Glutamatergic neuron (in vitro differentiated cells): ENCODE data around the gene RASL11A. TPM values are rescaled to one million over a fixed set of nuclear protein-coding genes. Genes with fewer than 3 reads are reported as not detected.

Source experiments
- DNase-seq: peaks from one replicate; pipeline ENCODE4 v3.0.0; 2022
- H3K27ac Mint-ChIP-seq: one replicate; pipeline ENCODE4 v1.8.0; 2020; ENCODE audit warnings: mild to moderate bottlenecking, mixed read lengths, inconsistent platforms; ENCODE audit not compliant: unreplicated experiment
- H3K27me3 Mint-ChIP-seq: one replicate; pipeline ENCODE4 v1.8.0; 2020; ENCODE audit warnings: mild to moderate bottlenecking, moderate library complexity, mixed read lengths, inconsistent platforms; ENCODE audit not compliant: unreplicated experiment
- H3K36me3 Mint-ChIP-seq: one replicate; pipeline ENCODE4 v1.8.0; 2020; ENCODE audit warnings: mild to moderate bottlenecking, mixed read lengths, inconsistent platforms; ENCODE audit not compliant: unreplicated experiment
- H3K4me1 Mint-ChIP-seq: one replicate; pipeline ENCODE4 v1.8.0; 2020; ENCODE audit warnings: mild to moderate bottlenecking, low read depth, mixed read lengths, inconsistent platforms; ENCODE audit not compliant: unreplicated experiment
- H3K4me3 Mint-ChIP-seq: one replicate; pipeline ENCODE4 v1.8.0; 2020; ENCODE audit warnings: mild to moderate bottlenecking, mixed read lengths, inconsistent platforms; ENCODE audit not compliant: unreplicated experiment
- H3K9me3 Mint-ChIP-seq: one replicate; pipeline ENCODE4 v1.8.0; 2020; ENCODE audit warnings: mild to moderate bottlenecking, moderate library complexity, mixed read lengths, inconsistent platforms; ENCODE audit not compliant: unreplicated experiment
- total RNA-seq: library from RNA; stranded (reverse); fragmentation: NEBNext Ultra II Directional; extraction: Animal tissue kit (Norgen Biotek cat#: 25700); gene quantifications from one replicate; pipeline ENCODE4 v1.2.1, GENCODE V29; 2021; ENCODE audit not compliant: unreplicated experiment
- TF ChIP-seq, protein P1 (sequence below): fragments of 200-600 bp; sonication (generic); IDR thresholded peaks from one replicate; pipeline ENCODE4 v1.5.0; 2021; ENCODE audit not compliant: partially characterized antibody, unreplicated experiment

RASL11A gene
- total RNA-seq, 1 donor from 2014 or later: 1.8 TPM

DNA sequence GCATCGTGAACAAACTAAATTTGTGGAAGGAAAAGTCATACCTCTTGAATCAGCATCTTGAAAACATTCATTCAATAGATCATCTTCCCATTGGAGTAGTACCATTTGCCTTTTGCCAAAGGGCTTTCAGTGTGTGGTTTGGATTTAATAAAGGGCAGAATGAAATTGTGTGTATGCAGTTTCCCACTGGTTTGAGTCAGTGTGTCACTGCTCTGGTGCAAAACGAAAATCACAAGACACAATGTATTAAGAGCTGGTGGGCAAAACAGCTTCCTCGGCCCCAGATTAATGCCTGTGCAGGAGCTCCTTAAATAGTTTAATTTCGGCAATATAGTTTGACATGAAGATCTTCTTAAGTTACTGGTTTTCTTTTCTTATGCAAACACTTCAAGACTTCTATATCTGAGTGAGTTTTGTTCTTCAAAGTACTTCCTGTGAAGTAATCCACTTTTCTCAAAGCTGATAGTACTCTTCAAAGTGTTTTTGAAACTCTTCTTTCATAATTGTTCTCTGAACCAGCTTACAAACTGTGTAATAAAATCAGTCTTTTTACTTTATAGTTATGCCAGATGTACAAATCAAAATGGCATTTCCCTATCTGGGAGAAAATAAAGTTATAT is 32.1 kb downstream of the RASL11A start:
- H3K9me3 Mint-ChIP-seq: no peaks in the 10 kb centered on the region

DNA sequence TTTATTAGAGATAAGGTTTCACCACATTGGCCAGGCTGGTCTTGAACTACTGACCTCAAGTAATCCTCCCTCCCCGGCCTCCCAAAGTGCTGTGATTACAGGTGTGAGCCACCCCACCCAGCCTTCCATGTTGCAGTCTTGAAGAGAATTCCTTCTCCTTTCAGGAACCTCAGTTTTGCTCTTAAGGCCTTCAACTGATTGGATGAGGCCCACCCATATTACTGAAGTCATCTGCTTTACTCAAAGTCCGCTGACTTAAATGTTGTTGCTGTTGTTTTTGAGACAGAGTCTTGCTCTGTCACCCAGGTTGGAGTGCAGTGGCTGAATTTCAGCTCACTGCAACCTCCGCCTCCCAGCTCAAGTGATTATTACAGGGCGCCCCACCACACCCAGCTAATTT is 33.5 kb downstream of the RASL11A start:
- Mint-ChIP-seq H3K27ac (no peak overlapping the region), H3K27me3 (no peaks in the 10 kb centered on the region), H3K4me3 (no peak overlapping the region), H3K36me3 (no peaks in the 10 kb centered on the region), H3K4me1 (no peaks in the 10 kb centered on the region), H3K9me3 (no peaks in the 10 kb centered on the region)
- TF ChIP-seq, protein P1, sequence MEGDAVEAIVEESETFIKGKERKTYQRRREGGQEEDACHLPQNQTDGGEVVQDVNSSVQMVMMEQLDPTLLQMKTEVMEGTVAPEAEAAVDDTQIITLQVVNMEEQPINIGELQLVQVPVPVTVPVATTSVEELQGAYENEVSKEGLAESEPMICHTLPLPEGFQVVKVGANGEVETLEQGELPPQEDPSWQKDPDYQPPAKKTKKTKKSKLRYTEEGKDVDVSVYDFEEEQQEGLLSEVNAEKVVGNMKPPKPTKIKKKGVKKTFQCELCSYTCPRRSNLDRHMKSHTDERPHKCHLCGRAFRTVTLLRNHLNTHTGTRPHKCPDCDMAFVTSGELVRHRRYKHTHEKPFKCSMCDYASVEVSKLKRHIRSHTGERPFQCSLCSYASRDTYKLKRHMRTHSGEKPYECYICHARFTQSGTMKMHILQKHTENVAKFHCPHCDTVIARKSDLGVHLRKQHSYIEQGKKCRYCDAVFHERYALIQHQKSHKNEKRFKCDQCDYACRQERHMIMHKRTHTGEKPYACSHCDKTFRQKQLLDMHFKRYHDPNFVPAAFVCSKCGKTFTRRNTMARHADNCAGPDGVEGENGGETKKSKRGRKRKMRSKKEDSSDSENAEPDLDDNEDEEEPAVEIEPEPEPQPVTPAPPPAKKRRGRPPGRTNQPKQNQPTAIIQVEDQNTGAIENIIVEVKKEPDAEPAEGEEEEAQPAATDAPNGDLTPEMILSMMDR: no peak
- DNase-seq: no peak

More for the DNA sequence above, 32.1 kb downstream of the RASL11A start:
- TF ChIP-seq, protein P1: no peak
- no peaks in the 10 kb centered on the region for H3K4me1 Mint-ChIP-seq
- no peaks in the 10 kb centered on the region for H3K36me3 Mint-ChIP-seq
- H3K4me3 Mint-ChIP-seq: no peak overlapping the region
- no peaks in the 10 kb centered on the region for H3K27me3 Mint-ChIP-seq
- no peak for DNase-seq
- no peak overlapping the region for H3K27ac Mint-ChIP-seq

DNA sequence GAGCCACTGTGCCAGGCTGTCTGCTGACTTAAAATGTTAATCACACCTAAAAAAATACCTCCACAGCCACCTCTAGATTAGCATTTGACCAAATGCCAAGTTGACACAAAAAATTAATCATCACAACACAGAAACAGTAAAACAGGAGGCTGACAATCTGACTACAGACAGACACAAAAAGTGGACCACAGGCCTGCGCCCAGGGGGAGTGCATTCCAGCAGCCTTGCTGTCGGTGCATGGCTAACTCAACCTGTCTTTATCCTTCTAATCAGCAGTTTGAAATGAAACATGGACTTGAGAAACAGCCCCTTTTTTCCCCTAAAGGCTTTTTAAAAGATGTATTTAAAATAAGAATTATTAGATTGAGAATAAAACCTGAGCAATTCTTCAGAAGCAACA is 34.0 kb downstream of the RASL11A start:
- H3K27me3 Mint-ChIP-seq: no peaks in the 10 kb centered on the region
- DNase-seq: no peak
- H3K9me3 Mint-ChIP-seq: no peaks in the 10 kb centered on the region
- H3K4me1 Mint-ChIP-seq: no peaks in the 10 kb centered on the region
- no peak overlapping the region for H3K27ac Mint-ChIP-seq
- no peak overlapping the region for H3K4me3 Mint-ChIP-seq
- TF ChIP-seq, protein P1: no peak
- no peaks in the 10 kb centered on the region for H3K36me3 Mint-ChIP-seq

DNA sequence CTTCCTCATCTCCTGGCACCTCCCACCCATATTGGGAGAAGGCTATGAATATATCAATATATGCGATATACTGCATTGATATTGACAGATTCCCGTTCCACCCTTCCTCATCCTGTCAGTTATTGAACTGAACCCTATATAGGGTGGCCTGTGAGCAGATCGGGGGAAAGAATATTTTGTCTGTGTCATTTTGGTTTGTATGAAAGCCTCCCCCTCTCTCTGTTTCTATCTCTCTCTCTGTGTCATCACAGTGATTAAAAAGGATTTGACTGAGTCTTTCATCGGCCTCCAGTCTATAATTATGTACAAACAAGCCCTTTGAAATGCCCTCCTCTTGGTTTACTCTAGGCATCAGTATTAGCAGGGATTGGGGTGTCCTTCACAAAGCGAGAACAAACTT is 35.7 kb downstream of the RASL11A start:
- TF ChIP-seq, protein P1: no peak
- Mint-ChIP-seq H3K27me3 (no peaks in the 10 kb centered on the region), H3K4me3 (no peak overlapping the region), H3K9me3 (no peaks in the 10 kb centered on the region), H3K27ac (no peak overlapping the region), H3K36me3 (no peaks in the 10 kb centered on the region), H3K4me1 (no peaks in the 10 kb centered on the region)
- DNase-seq: no peak

DNA sequence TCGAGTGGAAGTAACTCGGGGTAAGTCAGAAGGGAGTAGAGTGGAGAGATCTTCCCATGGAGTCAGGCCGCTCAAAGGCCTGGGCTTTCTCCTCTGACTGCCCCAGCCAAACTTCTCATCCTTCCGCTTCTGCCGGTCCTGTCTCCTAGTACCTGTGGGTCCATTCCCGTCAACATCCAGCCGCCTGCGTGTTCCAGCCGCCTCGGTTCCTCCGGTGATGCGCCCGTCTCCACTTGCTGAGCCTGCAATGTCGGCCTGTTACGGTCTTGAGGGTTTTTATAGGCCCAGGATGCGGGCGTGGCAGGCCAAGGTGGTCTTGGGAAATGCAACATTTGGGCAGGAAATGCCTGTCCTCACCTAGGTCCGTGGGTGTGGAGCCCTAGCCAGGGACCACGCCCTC is 38.3 kb downstream of the RASL11A start:
- TF ChIP-seq, protein P1: no peak
- no peaks in the 10 kb centered on the region for H3K4me1 Mint-ChIP-seq
- H3K9me3 Mint-ChIP-seq: no peaks in the 10 kb centered on the region
- no peaks in the 10 kb centered on the region for H3K36me3 Mint-ChIP-seq
- H3K27ac Mint-ChIP-seq: no peak overlapping the region
- no peak for DNase-seq
- peaks cover 2% of the 10 kb centered on the region for H3K27me3 Mint-ChIP-seq
- H3K4me3 Mint-ChIP-seq: no peak overlapping the region
